ENCODE measurements around the gene COQ8A.

Gene COQ8A

DNA sequence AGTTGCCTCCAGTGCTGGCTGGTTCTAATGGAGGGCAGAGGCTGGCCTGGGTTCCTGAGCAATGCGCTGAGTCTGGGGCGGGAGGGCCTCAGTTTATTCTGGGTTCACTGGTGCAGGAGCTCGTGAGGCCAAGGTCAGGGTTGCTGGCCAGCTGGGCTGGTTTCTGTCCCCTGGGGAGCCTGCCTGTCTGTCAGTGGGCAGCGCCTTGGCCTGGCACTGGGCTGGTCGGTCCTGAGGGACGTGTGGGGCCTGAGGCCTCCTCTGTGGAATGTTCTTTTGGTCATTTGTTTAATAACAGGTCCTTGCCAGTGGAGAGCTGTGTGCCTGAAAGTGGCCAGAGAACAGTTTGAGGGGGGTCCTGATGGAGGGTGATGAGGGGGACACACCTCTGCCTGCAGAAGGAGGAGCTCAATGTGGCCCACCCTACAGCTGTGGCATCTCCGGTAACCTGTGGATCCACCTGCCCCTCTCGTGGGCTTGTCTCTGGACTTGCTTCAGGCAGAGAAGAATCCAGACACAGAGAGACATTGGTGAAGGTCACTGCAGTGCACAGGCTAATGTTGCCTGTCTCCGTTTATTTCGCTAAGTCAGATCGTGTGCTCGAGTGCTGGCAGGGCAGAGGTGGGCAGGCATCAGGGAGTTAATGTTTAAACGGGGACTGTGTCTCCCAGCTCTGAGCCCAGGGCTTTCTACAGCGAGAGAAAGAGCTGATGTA is 34.6 kb downstream of the COQ8A start:
- DNase-seq = no peak

GRCh38 chr1:226975259-226976250 is 35.5 kb downstream of the COQ8A start:
- DNase-seq = no peak

- DNase-seq = no peak
These were observed 36.3 kb downstream of the COQ8A start for GRCh38 chr1:226976276-226976977.

- no peak for DNase-seq
These were observed 37.0 kb downstream of the COQ8A start for GRCh38 chr1:226976978-226977642.

DNA sequence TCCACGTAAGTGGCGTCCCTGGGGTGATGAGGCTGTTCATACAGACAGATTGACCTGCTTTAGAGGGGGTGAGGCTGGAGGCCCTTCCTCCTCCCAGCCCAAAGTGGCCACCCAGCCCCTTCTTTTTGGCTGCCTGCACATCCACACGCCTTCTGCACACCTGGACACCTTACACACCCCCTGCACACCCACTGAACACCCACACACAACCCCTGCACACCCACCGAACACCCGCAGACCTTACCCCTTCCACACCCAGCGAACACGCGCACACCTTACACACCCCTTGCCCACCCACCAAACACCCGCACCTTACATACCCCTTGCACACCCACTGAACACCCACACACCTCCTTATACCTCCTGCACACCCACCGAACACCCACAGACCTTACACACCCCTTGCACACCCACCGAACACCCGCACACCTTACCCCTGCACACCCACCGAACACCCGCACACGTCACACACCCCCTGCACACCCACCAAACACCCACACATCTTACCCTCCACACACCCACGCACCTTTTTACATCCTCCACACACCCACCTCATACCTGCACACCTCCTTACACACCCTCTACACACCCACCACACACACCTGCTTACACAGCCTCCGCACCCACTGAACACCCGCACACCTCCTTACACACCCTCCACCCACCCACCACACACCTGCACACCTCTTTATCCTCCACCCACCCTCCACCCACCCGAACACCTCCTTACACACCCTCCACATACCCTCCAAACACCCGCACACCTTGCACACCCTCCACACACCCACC is 37.7 kb downstream of the COQ8A start:
- no peak for DNase-seq

DNA sequence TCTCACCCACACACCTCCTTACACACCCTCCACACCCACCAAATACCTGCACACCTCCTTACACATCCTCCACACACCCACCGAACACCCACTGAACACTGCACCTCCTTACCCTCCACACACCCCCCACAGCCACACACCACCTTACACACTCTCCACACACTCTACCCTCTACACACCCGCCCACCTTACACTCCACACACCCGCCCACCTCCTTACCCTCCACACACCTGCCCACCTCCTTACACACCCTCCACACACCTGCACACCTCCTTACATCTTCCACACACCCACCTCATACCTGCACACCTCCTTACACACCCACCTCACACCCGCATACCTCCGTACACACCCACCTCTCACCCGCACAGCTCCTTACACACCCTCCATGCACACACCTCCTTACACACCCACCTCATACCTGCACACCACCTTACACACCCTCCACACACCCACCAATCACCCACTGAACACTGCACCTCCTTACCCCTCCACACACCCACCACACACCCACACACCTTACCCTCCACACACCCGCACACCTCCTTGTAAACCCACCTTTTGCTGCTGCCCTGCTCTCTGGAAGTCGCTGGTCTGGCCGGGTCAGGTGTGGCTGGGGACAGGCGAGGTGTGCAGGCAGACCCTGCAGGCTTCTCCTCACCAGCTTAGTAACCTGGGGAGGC is 38.5 kb downstream of the COQ8A start:
- DNase-seq = no peak

DNA sequence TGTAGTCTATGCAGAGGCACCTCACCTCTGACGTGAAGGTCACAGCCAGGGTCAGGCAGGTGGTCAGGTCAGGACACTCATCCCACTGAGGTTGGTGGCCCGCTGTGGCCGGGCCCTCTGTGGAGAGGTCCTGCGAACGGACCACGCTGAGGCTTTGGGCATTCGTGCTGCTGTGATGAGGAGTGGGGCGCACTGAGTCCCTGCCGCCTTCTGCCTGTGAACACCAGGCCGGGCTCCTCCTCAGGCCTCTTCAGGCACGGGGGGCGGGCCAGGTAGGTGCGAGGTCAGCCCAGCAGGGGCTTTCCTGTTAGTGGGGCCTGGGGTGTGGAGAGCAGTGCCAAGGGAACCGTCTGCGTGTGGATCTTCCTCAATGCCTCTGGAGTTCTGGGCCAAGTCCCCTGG is 39.0 kb downstream of the COQ8A start:
- DNase-seq = no peak

DNA sequence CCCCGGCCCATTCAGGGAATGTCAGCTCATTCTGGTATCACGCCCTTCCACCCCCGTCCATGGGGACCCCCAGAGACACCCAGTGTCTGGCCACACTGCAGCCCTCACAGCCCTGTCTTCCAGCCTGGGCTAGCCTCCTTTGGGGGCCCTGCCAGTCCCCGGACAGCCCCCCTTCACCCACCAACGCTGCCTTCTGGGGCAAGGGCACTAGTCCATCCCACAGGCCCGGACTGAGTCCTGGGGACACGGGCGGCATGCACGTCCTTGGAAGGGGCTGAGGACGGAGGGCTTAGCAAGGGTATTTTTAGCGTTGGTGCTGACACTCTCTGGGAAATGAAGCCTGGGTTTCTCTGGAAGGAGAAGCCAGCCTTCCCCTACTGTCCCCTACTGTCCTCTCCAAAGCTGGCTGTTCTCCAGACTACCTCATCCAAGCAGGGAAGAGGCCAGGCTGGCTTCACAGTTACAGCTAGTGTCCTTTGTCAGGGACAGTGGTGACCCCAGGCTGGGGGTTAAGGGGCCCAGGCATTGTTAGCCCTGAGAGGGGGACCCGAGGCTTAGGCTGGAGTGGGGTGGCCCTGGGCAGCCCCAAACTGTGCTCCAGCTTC is 39.5 kb downstream of the COQ8A start:
- no peak for DNase-seq

GRCh38 chr1:226980122-226980560 is 40.0 kb downstream of the COQ8A start:
- DNase-seq = no peak

- DNase-seq = no peak
These were observed 40.7 kb downstream of the COQ8A start for GRCh38 chr1:226980565-226981385.

DNA sequence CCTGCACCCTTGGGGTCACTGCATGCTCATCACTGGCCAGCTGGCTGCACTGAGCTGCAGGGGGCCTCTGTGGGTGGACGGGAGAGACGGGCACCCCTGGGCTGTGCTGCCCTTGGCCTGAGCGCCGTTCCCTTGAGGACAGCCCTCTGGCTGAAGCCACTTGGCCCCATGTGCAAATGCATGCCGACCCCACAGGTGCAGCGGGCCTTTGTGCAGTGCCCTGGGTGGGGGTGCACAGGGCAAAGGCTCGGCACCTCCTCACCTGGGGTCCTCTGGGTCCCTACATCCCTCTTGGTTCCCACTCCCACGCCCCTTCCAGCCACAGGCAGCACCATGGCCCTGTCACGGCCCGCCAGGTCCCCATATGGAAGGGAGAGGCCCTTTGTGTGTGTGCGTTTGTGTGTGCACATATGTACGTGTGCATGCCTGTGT is 41.3 kb downstream of the COQ8A start:
- no peak for DNase-seq

GRCh38 chr1:226981838-226982237 is 41.7 kb downstream of the COQ8A start:
- DNase-seq = no peak

- no peak for DNase-seq
These were observed 42.5 kb downstream of the COQ8A start for GRCh38 chr1:226982451-226983177.

DNA sequence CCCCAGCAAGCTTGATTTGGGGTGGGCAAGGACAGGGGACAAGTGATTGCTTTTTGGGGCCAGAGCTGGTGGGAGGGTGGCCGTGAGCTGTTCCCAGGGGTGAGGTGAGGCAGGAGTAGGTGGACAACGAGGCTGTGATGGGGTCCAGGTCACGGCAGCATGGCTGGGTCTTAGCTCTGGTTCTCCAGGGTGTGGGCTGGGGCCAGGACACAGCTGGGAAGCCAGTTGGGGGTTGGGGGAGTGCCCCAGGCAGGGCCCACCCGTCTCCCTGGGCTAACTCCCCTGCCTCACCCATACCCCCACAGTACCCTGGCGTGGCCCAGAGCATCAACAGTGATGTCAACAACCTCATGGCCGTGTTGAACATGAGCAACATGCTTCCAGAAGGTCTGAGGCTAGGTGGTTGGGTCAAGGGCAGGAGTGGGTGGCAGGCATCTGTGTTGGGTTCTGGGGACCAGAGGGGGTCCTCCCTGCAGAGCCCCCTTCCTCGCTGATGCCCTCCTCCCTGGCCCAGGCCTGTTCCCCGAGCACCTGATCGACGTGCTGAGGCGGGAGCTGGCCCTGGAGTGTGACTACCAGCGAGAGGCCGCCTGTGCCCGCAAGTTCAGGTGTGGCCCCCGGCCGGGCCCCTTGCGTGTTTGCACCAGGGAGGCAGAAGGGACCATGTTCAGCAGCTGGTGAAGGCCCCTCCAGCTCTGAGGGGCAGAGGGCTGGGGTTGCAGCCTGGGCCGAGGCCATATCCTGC is 43.3 kb downstream of the COQ8A start:
- no peak for DNase-seq

DNA sequence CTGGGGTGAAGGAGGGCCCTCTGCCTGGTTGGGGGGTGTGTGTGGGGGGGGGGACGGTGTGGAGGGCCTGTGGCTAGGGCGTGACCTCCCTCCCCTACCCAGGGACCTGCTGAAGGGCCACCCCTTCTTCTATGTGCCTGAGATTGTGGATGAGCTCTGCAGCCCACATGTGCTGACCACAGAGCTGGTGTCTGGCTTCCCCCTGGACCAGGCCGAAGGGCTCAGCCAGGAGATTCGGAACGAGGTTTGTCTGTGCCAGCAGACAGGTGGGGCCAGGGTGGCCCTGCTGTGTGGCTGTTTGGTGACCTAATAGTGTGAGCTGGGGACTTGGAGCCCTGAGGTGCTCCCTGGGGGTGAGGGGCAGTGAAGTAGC is 43.9 kb downstream of the COQ8A start:
- no peak for DNase-seq

DNA sequence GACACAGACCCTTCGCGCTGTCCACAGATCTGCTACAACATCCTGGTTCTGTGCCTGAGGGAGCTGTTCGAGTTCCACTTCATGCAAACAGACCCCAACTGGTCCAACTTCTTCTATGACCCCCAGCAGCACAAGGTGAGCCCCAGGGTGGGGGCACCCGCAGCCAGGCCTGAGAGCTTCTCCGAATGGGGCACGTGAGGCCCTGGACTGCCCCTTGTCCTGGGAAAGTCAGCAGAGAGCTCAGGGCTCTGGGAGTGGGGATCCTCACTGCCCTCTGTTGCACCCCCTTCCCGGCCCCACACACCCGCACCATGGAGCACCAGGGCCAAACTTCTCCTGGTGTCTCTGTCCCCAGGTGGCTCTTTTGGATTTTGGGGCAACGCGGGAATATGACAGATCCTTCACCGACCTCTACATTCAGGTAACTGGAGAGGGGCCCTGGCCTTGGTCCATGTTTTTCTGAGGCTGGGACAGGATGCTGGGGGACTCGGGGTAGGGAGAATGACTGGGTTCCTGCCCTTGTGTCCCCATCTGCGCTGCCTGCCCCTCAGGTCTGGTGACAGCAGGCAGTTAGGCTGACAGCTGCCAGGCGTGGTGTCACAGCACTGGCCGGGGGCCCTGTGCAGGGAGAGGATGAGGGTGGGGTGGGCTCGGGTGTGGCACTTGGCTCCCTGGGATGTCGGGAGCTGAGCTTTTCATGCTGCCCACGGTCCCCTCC is 44.6 kb downstream of the COQ8A start:
- no peak for DNase-seq

DNA sequence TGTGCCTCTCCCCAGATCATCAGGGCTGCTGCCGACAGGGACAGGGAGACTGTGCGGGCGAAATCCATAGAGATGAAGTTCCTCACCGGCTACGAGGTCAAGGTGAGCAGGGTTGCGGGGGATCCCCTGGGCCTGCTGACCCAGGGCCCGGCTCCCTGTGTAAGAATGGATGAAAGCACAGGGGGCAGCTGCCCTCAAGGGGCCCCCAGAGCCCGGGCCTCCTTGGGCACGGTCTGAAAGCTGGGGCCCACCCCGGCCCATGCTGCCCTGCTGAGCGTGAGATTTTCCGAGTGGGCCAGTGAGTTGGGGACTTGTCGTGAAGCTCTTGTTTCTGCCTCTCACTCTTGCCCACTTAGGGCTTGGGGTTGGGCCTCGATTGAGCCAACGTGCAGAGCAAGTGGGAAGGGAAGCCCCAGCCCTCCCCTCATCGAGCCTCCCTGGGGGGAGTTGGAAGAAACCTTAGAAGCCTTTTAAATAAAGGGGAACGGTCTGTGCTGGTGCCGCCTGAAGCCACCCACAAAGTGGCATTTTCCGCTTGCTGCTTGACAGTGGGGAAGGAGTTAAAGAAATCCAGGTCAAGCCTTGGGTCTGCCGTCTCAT is 45.2 kb downstream of the COQ8A start:
- DNase-seq = no peak
